ENCODE measurements around the gene COL6A2. TPM values are rescaled to one million over a fixed set of nuclear protein-coding genes. Genes with fewer than 3 reads are reported as not detected.

Gene COL6A2
- total and polyA plus RNA-seq, 10 of the 15 experiments (the other 5 are each of a cell fraction or from before 2014, with no cell fraction given) = 0.16 to 1.3 (median 0.34) TPM; not detected in 7

DNA sequence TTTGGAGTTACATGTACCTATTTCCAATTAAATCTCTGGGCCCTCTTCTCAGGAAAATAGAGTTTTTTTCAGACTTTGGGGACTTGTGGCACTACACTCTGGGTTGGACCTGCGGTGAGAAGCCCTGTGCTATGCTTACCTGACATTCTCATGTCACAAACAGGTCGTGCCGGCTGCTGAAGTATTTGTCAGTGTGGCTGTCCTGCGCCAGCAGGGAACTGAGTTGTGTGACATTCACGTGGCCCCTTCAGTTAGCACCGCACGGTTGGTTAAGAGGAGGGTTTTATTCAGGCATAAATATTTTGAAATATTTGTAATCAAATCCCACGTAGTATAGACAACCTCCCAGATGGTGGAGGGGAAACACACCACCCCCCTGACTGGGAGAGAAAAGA is 6.3 kb upstream of the COL6A2 start (continued):
- TF ChIP-seq KAT2A (conservative IDR thresholded peaks at IDR 0.05; ENCODE audit: control insufficient read depth, low read depth, low read length) = no peak
- TF ChIP-seq RB1 (IDR thresholded peaks at IDR 0.05; ENCODE audit: borderline replicate concordance) = no peak

DNA sequence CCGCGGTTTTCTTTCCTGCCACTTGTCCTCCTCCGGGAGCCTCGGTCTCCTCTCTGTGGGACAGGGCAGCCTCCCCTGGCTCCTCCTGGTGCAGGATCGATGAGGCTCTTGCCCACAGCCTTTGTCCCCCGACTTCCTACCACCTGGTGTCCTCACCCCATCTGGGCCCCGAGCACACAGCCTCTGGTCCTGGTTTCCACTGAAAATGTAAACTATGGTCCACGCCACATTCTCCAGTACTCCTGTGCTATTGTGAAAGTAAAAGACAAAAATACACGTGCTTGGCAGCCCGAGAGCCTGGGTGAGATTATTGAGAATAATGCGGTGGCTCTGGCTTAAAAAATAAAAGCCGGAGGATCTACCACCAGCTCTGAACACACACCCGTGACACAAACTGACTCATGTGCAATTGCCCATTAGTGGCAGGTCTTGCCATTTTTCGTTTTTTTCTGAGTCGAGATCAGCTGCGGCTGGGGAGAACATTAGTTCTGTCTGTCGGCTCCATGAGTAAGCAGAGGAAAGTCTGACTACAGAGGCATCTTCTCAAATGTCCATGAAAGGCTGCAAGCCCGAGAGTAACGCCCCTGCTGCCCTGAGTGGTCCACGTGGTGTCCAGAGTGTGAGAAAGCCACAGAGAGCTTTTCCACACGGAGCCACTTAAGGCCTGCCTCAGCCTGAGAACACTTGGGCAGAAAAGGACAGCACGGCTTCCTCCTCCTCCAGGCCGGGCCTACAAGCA is 5.7 kb upstream of the COL6A2 start:
- CTCF ChIA-PET = no interaction called here
- TF ChIP-seq MEF2A (IDR thresholded peaks at IDR 0.05; ENCODE audit: insufficient read depth, low read depth, low read length) (no peak), CREM (IDR thresholded peaks at IDR 0.05; ENCODE audit: low read depth) (no peak), KAT2A (conservative IDR thresholded peaks at IDR 0.05; ENCODE audit: control insufficient read depth, low read depth, low read length) (no peak), MTA2 (IDR thresholded peaks at IDR 0.05; ENCODE audit: low read depth) (no peak), ZNF24 (IDR thresholded peaks at IDR 0.05) (no peak), FOXM1 (IDR thresholded peaks at IDR 0.05; ENCODE audit: low read depth, low read length) (no peak), BRCA1 (IDR thresholded peaks at IDR 0.05; ENCODE audit: low read depth, low read length) (no peak), DPF2 (IDR thresholded peaks at IDR 0.05) (no peak), CREB1 (IDR thresholded peaks at IDR 0.05; ENCODE audit: low read depth) (no peak), HDAC2 (IDR thresholded peaks at IDR 0.05) (no peak), SRF (IDR thresholded peaks at IDR 0.05; ENCODE audit: low read depth in 2 of 2, low read length in 2 of 2) (no peak)
- TF ChIP-seq, protein P1, sequence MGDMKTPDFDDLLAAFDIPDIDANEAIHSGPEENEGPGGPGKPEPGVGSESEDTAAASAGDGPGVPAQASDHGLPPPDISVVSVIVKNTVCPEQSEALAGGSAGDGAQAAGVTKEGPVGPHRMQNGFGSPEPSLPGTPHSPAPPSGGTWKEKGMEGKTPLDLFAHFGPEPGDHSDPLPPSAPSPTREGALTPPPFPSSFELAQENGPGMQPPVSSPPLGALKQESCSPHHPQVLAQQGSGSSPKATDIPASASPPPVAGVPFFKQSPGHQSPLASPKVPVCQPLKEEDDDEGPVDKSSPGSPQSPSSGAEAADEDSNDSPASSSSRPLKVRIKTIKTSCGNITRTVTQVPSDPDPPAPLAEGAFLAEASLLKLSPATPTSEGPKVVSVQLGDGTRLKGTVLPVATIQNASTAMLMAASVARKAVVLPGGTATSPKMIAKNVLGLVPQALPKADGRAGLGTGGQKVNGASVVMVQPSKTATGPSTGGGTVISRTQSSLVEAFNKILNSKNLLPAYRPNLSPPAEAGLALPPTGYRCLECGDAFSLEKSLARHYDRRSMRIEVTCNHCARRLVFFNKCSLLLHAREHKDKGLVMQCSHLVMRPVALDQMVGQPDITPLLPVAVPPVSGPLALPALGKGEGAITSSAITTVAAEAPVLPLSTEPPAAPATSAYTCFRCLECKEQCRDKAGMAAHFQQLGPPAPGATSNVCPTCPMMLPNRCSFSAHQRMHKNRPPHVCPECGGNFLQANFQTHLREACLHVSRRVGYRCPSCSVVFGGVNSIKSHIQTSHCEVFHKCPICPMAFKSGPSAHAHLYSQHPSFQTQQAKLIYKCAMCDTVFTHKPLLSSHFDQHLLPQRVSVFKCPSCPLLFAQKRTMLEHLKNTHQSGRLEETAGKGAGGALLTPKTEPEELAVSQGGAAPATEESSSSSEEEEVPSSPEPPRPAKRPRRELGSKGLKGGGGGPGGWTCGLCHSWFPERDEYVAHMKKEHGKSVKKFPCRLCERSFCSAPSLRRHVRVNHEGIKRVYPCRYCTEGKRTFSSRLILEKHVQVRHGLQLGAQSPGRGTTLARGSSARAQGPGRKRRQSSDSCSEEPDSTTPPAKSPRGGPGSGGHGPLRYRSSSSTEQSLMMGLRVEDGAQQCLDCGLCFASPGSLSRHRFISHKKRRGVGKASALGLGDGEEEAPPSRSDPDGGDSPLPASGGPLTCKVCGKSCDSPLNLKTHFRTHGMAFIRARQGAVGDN (IDR thresholded peaks at IDR 0.05) = no peak
- TF ChIP-seq, protein P2, sequence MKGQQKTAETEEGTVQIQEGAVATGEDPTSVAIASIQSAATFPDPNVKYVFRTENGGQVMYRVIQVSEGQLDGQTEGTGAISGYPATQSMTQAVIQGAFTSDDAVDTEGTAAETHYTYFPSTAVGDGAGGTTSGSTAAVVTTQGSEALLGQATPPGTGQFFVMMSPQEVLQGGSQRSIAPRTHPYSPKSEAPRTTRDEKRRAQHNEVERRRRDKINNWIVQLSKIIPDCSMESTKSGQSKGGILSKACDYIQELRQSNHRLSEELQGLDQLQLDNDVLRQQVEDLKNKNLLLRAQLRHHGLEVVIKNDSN (IDR thresholded peaks at IDR 0.05; ENCODE audit: borderline replicate concordance, extremely low read length, insufficient read depth, low read depth, low read length) = no peak
- TF ChIP-seq, protein P3, sequence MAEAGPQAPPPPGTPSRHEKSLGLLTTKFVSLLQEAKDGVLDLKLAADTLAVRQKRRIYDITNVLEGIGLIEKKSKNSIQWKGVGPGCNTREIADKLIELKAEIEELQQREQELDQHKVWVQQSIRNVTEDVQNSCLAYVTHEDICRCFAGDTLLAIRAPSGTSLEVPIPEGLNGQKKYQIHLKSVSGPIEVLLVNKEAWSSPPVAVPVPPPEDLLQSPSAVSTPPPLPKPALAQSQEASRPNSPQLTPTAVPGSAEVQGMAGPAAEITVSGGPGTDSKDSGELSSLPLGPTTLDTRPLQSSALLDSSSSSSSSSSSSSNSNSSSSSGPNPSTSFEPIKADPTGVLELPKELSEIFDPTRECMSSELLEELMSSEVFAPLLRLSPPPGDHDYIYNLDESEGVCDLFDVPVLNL (IDR thresholded peaks at IDR 0.05; ENCODE audit: low read depth, low read length) = no peak

More for the DNA sequence above, 5.7 kb upstream of the COL6A2 start:
- no peak overlapping the region for H3K27ac ChIP-seq (ENCODE audit: control insufficient read depth, insufficient read depth)
- no peak overlapping the region for H3K9ac ChIP-seq (ENCODE audit: control insufficient read depth, insufficient read depth, low read length)
- DNase-seq (ENCODE audit: low read depth, low spot score) = no peak
- WGBS (ENCODE audit: insufficient coverage, insufficient replicate concordance, low lambda C conversion rate, missing lambda C conversion rate) = 40% methylated on average over 23 of the region's 23 CpGs
- H3K4me2 ChIP-seq (ENCODE audit: control insufficient read depth, insufficient read depth) = no peak overlapping the region
- BruUV-seq (replicated peaks) = no TSS peak
- ATAC-seq = no peak
- in situ Hi-C loops (cut with MboI) = no loop called here
- H3K79me2 ChIP-seq (ENCODE audit: control insufficient read depth, insufficient read depth, low read length) = no peaks in the 10 kb centered on the region
- no peak for FAIRE-seq
- intact Hi-C loops (cut with micrococcal nuclease; ENCODE audit: unreplicated experiment) = no loop called here
- POLR2A ChIA-PET = no interaction called here
- RAD21 ChIA-PET (ENCODE audit: unreplicated experiment) = no interaction called here
- no peaks in the 10 kb centered on the region for H3K36me3 ChIP-seq (ENCODE audit: control insufficient read depth in 2 of 2, insufficient read depth in 2 of 2, low read length in 1 of 2)
- H3K9me3 ChIP-seq (replicated peaks; ENCODE audit: control insufficient read depth, insufficient read depth, low read length) = no peaks in the 10 kb centered on the region; the same call in 2 of the 3 replicates
- no peak overlapping the region for H2AFZ ChIP-seq (ENCODE audit: control insufficient read depth, low read depth, low read length)
- H3K4me1 ChIP-seq (ENCODE audit: control insufficient read depth, insufficient read depth, low read length) = no peaks in the 10 kb centered on the region
- SMC1A ChIA-PET (ENCODE audit: uncharacterized antibody, unreplicated experiment) = no interaction called here
- H3K27me3 ChIP-seq (replicated peaks in 1 of 2; ENCODE audit: control insufficient read depth in 2 of 2, insufficient read depth in 2 of 2, low read length in 1 of 2) = no peaks in the 10 kb centered on the region
- no peak overlapping the region for H3K4me3 ChIP-seq
- no peaks in the 10 kb centered on the region for H4K20me1 ChIP-seq (ENCODE audit: control insufficient read depth, insufficient read depth)
